Activated CD8-positive, alpha-beta T cell treated with anti-CD3 and anti-CD28 coated beads for 36 hours (primary cell): Measurements from ENCODE around the gene SLC4A2. TPM values are rescaled to one million over a fixed set of nuclear protein-coding genes. Genes with fewer than 3 reads are reported as not detected.
"Not testable (repeated sequence)": the region's sequence is repeated elsewhere in the genome, so short reads cannot be mapped to it uniquely, and the experiment has no call there.

Experiments used
- ATAC-seq: fragments of 200-7000 bp; cut with Tn5 transposase; one replicate; pipeline ENCODE4 v1.10.0; 2021; ENCODE audit warnings: mild to moderate bottlenecking, moderate library complexity
- CTCF ChIA-PET: fragments of 350-600 bp; sonication (Branson Sonifier 250); formaldehyde crosslinking; loops from one replicate; lab custom pipeline; 2021; ENCODE audit warnings: antibody characterized with exemption; lab: Charles Lee
- POLR2A ChIA-PET: fragments of 350-600 bp; sonication (Branson Sonifier 250); formaldehyde crosslinking; loops from one replicate; lab custom pipeline; 2021; ENCODE audit warnings: antibody characterized with exemption; lab: Charles Lee
- DNase-seq: peaks from one replicate; pipeline ENCODE4 v3.0.0-alpha.2; 2020
- H3K27ac Mint-ChIP-seq: one replicate; pipeline ENCODE4 v1.8.0; 2021; ENCODE audit warnings: mild to moderate bottlenecking, mixed read lengths
- H3K27me3 Mint-ChIP-seq: one replicate; pipeline ENCODE4 v1.8.0; 2021; ENCODE audit warnings: mixed read lengths
- H3K36me3 Mint-ChIP-seq: one replicate; pipeline ENCODE4 v1.8.0; 2021; ENCODE audit warnings: low read depth, mixed read lengths
- H3K4me1 Mint-ChIP-seq: one replicate; pipeline ENCODE4 v1.8.0; 2021; ENCODE audit warnings: low read depth, mixed read lengths
- H3K4me3 Mint-ChIP-seq: one replicate; pipeline ENCODE4 v1.8.0; 2021; ENCODE audit warnings: mild to moderate bottlenecking, moderate library complexity, mixed read lengths
- H3K9me3 Mint-ChIP-seq: one replicate; pipeline ENCODE4 v1.8.0; 2021; ENCODE audit warnings: mixed read lengths
- CTCF ChIP-seq: fragments of 200-600 bp; IDR thresholded peaks from one replicate; pipeline ENCODE4 v1.8.0; 2022; ENCODE audit warnings: antibody characterized with exemption, mild to moderate bottlenecking
- intact Hi-C: fragments of 100-400 bp; cut with micrococcal nuclease; formaldehyde crosslinking; loops from one replicate; pipeline ENCODE4 v1.10.0; 2022
- total RNA-seq, 2 experiments: library from RNA; stranded (reverse); gene quantifications; one replicate each; pipeline ENCODE4 v1.2.3, GENCODE V29; 2021

SLC4A2 gene
- total RNA-seq, 2 experiments from 2014 or later = 42.7 to 46.1 TPM

- peaks cover 3% of the 10 kb centered on the region for H3K36me3 Mint-ChIP-seq
- intact Hi-C loops = no loop called here
- H3K4me1 Mint-ChIP-seq = peaks cover 20% of the 10 kb centered on the region
- H3K27me3 Mint-ChIP-seq = no peaks in the 10 kb centered on the region
- DNase-seq (no peak), ATAC-seq (no peak)
- ChIA-PET CTCF (interaction anchor here (0.9 to 1.7 kb wide), 2 partner anchors 20 to 23 kb away, joined by 3 to 5 read pairs; no protein-coding TSS in a partner anchor), POLR2A (interaction anchor here (1.6 kb wide), 1 partner anchor 10 kb away, joined by 4 read pairs; no protein-coding TSS in a partner anchor)
- no peak overlapping the region for H3K27ac Mint-ChIP-seq
- no peaks in the 10 kb centered on the region for H3K9me3 Mint-ChIP-seq
- no peak for TF ChIP-seq CTCF
- H3K4me3 Mint-ChIP-seq = no peak overlapping the region
These were observed 18.6 kb upstream of the SLC4A2 start for GRCh38 chr7:151040616-151041375.

GRCh38 chr7:151043449-151043848, 15.9 kb upstream of the SLC4A2 start:
- intact Hi-C loops, H3K27ac Mint-ChIP-seq, H3K9me3 Mint-ChIP-seq, POLR2A ChIA-PET, ATAC-seq, H3K36me3 Mint-ChIP-seq, DNase-seq, H3K4me3 Mint-ChIP-seq, H3K27me3 Mint-ChIP-seq, CTCF ChIA-PET: not testable (repeated sequence)
- H3K4me1 Mint-ChIP-seq = peaks cover 20% of the 10 kb centered on the region

GRCh38 chr7:151043959-151044358, 15.4 kb upstream of the SLC4A2 start:
- Mint-ChIP-seq H3K9me3 (no peaks in the 10 kb centered on the region), H3K36me3 (no peaks in the 10 kb centered on the region), H3K4me3 (no peak overlapping the region), H3K27ac (no peak overlapping the region), H3K4me1 (peaks cover 14% of the 10 kb centered on the region), H3K27me3 (no peaks in the 10 kb centered on the region)
- DNase-seq (no peak), ATAC-seq (no peak)
- no peak for TF ChIP-seq CTCF
- ChIA-PET CTCF (interaction anchor here (1.0 kb wide), 1 partner anchor 26 kb away, joined by 3 read pairs; no protein-coding TSS in a partner anchor), POLR2A (interaction anchor here (0.6 kb wide), 1 partner anchor 11 kb away, joined by 3 read pairs; no protein-coding TSS in a partner anchor)
- intact Hi-C loops = no loop called here

- Mint-ChIP-seq H3K27ac (no peak overlapping the region), H3K36me3 (no peaks in the 10 kb centered on the region), H3K27me3 (no peaks in the 10 kb centered on the region), H3K4me1 (peaks cover 1% of the 10 kb centered on the region), H3K4me3 (no peak overlapping the region), H3K9me3 (no peaks in the 10 kb centered on the region)
- intact Hi-C loops = no loop called here
- no peak for TF ChIP-seq CTCF
- DNase-seq (no peak), ATAC-seq (no peak)
- POLR2A ChIA-PET = interaction anchor here (1.1 to 1.5 kb wide), 2 partner anchors 8 to 32 kb away, joined by 3 to 4 read pairs; no protein-coding TSS in a partner anchor
- CTCF ChIA-PET = interaction anchor here (1.0 kb wide), 1 partner anchor 27 kb away, joined by 3 read pairs; no protein-coding TSS in a partner anchor
These were observed 14.1 kb upstream of the SLC4A2 start for GRCh38 chr7:151045262-151045661.

GRCh38 chr7:151045967-151046366, 13.4 kb upstream of the SLC4A2 start:
- intact Hi-C loops = no loop called here
- CTCF ChIA-PET = no interaction called here
- no peak for ATAC-seq
- Mint-ChIP-seq H3K4me1 (no peaks in the 10 kb centered on the region), H3K27ac (no peak overlapping the region), H3K36me3 (no peaks in the 10 kb centered on the region), H3K4me3 (no peak overlapping the region), H3K27me3 (no peaks in the 10 kb centered on the region), H3K9me3 (no peaks in the 10 kb centered on the region)
- no peak for DNase-seq
- no peak for TF ChIP-seq CTCF
- POLR2A ChIA-PET = interaction anchor here (1.1 to 1.5 kb wide), 3 partner anchors 9 to 32 kb away, joined by 3 to 4 read pairs (median 3); no protein-coding TSS in a partner anchor
